ENCODE measurements around the gene KCNQ1OT1.

KCNQ1OT1 gene

DNA sequence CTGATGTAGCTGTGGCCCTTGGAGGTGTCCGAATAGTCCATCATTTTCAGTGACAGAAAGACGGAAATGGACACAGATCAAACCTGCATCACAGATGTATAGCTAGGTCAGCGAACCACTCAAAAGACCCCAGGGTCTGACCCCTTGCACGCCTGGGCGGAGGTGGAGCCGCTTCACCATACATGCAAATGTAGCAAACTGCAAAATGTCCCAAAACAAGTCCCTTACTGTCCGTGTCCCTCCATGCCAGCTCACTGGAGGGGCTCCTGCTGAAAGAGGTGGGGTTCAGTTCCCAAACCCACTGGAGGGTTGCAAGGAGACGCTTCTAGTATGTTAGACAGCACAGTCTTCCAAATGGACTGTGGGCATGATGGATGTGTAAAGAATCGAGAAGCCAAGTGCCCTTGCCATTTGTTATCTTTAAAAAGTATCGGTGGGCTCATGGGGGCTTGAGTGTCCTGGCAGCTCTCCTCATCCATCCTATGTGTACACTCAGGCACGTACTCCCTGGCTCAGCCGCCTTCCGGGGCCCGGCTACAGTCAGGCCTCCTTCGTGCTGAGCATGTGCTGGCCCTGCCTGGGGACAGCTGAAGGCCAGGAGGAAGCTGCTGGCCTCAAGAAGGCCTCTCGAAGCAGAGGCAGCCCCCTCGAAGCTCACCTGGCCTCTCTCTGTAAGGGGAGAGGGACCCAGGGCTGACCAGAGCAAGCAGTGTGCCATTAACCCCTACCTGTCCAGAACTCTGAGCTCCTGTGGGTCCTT lies 20.2 kb upstream of the KCNQ1OT1 start:
- no peak for DNase-seq (ENCODE audit: low read depth in 2 of 2)

DNA sequence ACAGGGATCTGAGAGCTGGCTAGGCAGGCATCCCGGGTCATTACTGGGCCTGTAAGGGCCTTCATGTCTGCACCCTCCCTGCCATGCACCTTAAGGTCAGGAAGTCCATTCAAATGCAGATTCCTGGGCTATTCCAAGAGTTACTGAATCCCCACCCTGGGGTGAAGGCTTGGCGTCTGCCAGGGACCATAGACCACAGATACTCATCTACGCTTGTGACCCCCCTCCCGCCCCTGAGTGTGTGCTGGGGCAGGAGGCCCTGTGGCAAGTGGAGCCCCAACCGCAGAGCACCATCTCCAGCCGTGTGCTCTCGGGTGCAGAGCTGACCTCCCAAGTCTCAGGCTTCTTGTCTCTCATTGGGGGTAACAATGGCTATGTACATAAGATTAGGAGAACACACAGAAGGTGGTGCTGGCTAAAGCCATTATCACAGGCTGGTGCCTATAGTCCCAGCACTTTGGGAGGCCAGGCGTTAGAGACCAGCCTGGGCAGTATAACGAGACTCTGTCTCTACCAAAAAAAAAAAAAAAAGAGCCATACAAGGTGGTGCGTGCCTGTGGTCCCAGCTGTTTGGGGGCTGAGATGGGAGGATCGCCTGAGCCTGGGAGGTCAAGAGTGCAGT lies 19.1 kb upstream of the KCNQ1OT1 start:
- DNase-seq (ENCODE audit: low read depth in 2 of 2): no peak

DNA sequence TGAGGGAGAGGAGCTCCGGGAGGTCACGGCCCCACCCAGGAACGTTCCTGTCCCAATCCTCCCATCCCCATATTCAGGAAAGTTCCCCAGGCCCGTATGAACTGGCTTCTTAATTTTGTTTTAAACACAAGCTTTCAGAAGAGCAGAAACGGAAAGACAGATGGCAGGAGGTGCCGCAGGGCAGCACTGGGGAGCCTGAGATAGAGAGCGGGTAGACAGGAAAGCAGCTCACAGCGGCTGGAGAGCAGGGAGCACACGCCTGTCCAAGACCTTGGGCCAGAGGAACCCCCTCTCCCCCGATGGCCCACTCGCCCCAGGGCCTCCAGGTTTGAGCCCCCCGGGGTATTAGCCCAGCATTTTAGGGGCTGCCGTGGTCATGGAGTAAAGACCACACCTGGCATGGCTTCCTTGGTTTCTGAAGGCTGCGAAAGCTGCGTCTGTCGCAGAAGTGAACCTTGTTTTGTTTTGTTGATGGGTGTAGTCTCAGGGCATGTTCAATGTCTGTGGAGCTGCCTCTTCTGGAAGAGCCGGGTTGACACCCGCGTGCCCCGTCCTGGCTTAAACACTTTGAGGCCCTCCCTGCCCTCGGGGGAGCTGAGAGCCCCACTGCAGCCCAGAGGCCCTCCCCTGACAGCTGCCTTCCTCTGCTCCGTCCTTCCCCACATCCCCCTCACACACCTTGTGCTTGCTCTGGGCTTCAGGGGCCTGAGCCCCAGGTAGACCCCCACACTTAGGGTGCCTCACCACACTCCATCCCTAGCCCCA lies 17.9 kb upstream of the KCNQ1OT1 start:
- no peak for DNase-seq (ENCODE audit: low read depth in 2 of 2)

DNA sequence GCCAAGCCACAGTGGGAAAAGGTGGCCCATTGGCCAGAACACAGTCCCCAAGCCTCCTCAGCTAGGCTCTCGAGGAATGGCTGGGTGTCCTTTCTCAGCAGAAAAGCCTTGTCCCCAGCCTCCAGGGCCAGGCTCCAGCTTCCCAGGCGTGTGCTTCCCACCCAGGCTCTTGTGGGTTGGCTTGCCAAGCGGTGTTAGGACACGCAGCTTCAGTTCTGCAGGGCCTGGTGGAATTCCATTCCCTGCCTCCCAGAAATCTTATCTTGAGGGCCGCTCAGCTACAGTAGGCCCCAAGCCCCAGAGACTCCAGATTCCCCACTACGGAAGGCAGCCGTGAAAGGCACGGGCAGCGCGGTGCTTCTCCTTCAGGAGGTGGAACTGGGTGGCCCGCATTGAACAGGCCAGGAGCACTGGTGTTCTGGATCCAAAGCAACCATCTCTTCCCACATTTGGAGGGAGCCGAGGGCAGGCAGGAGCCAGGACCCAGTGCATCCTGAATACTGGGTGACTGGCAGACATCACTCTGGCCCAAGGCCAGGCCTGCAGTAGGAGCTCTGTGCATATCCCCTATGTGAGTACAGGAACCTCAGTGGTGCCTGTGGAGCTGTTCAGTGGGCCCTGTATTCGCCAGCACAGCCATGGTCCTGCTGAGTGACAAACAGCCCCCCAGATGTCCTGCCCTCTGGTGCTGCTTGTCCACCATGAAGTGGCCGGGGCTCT lies 16.7 kb upstream of the KCNQ1OT1 start:
- DNase-seq (ENCODE audit: low read depth in 2 of 2): no peak

DNA sequence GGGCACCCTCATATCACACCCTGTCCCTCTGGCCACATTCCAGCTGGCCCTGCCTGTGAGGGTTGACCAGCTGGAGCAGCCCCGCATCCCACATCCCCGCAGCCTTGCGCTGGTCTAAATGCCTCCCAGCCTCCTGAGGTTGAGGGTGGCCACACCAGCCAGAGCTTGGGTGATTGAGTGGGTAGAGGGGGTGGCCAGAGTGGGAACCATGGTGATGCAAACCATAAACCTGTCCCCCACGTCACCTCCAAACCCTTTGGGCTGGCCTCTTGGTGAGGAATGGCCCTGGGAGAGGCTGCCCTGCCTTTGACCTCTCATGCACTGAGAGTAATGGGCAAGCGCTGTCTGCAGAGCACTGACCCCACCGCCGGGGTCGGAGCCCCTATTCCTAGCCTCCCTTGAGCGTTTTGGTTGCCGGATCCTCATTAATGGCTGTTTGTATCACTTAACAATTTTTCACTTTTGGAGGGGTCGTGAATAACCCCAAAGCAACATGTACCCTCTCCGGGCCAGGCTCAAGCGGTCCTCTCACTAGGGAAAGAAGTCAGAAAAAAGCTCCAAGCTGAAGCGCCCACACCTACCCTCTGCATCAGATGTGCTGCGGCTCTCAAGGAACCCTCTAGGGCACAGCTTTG lies 16.0 kb upstream of the KCNQ1OT1 start:
- no peak for DNase-seq (ENCODE audit: low read depth in 2 of 2)

DNA sequence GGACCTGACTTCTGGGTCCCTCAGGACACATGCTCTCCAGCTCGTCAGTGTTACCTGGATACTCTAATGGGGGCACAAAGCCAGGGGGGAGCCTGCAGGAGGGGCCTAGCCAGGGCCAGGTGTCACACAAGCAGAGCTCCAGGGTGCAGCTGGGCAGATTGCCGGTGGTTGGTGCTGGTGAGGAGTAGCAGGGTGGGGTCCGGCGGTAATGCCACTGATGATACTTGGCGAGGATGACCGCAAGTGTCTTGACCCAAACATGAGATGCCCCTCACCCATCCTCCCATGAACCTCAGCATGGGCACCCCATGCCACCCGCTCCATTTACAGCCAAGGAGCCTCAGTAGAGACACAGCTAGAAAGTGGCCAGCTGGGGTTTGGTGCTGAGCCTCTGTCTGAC lies 15.1 kb upstream of the KCNQ1OT1 start:
- no peak for DNase-seq (ENCODE audit: low read depth in 2 of 2)

DNA sequence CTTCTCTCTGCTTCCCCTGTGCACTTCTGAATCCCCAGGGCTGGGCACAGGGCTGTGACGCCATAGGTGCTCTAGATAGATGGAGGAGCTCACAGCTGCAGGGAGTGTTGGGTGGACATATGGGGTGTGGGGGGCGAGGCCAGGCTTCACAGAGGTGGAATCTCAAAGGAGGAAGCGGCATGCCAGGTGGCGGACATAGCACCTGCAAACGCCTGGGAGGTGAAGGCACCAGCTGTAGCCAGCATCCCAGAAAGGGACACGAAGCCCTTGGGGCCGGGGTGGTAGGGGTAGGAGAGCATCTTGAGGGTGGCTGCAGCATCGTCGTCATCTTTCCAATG lies 14.6 kb upstream of the KCNQ1OT1 start:
- no peak for DNase-seq (ENCODE audit: low read depth in 2 of 2)

DNA sequence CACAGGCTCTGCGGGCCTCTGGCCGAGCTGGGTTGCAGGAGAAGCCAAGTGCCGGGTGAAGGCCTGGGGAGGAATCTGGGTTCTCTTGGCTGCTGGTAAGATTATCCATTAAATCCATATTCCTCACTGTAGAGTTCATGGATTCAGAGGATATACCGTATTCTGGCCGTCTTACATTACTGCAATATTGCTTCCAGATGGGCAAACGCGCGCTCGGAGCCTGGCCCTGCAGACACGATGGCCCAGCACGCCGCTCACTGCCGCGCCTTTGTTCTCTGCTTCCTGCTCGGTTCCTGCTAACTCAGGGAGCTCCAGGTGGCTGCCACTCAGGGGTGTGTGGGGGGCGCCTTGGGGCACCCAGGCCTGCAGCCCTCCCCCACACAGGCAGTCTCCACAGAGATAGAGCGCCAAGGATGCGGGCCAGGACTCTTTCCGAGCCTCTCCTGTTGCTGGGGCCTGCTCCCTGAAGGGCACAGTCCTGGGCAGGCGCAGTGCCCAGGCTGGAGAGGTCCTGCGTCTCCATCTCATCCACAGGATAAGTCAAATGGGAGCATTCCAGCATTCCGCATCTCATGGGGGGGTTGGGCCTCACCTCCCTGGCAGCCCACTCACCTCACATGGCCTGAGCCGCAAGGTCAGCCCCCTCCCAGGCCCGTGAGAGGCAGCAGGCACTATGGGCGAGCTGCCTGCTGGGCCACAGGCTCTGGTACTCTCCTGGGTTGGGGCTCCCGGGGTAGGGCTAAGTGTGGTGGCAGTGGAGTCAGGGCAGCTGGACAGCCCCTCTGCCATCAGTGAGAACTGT lies 14.1 kb upstream of the KCNQ1OT1 start:
- no peak for DNase-seq (ENCODE audit: low read depth in 2 of 2)

DNA sequence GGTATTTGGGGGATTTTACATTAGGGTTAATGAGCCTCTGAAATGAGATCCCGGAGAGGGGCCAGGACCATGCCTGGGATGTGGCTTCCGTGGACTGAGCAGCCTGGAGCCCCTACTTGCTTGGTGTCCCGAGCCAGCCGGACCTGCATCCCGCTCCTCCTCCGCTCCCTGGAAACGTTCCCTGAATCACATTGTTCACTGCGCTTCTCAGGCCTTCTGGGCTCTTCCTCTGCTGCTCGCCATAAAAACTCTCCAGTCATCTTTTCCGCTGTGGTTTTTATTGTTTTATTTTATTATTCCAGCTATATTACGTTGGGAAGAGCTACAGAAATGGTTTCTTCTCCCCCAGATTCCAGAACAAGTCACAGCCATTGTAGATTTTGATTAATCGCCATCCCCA lies 13.3 kb upstream of the KCNQ1OT1 start:
- no peak for DNase-seq (ENCODE audit: low read depth in 2 of 2)

DNA sequence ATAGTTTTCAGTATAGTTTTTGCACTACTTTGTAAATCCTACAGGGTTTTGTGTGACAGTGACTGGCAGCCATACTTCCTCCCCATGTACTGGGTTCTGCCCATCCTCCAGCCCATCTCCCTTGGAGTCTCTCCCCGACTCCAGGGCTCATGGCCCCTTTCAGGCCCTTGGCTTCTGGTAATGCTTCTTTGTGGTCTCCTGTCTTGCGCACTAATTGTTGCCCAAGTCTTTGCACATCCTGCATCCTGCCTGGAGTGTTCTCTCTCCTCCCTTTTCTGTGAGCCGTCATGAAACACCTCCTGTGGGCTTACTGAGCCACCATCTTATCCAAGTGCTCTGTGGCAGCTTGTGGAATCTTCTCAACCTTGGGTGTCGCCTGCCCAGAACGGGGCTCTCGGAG lies 11.4 kb upstream of the KCNQ1OT1 start:
- DNase-seq (ENCODE audit: low read depth in 2 of 2): no peak

DNA sequence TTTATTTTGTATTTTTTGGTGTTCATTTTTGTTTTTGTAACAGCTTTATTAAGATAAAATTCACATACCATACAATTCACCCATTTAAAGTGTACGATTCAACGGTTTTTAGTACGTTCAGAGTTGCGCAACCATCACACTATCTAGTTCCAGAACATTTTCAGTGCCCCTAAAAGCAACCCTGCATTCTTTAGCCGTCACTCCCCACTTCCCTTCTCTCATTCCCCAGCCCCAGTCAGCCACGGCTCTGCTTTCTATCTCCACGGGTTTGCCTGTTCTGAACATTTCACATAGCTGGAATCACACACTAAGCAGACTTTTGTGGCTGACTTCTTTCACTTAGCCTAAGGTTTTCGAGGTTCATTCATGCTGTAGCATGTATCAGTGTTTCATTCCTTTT lies 9.6 kb upstream of the KCNQ1OT1 start:
- DNase-seq (ENCODE audit: low read depth in 2 of 2): no peak

DNA sequence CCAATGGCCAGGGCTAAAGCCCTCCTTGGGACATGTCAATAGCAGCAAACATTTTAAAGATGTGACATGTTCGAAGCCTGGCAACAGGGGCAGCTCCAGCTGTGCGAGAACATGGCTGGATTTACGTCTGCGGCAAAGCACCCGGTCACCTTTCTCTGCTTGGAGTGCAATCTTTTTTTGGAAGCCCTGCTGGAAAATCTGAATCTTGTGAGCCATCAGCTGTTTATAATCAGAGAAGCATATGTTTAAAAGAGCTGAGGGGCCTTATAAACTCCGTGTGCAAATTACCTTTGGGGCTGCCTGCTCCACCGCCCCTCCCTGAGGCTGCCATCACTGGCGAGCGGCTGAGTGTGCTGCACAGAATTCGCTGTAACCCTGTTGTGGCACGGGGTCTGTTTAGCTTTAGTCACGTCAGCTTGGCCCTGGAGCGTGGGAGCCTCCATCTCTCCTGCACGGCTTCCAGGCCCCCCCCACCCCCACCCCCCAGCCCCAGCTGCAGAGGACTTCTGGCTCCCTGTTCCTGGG lies 9.0 kb upstream of the KCNQ1OT1 start:
- no peak for DNase-seq (ENCODE audit: low read depth in 2 of 2)

DNA sequence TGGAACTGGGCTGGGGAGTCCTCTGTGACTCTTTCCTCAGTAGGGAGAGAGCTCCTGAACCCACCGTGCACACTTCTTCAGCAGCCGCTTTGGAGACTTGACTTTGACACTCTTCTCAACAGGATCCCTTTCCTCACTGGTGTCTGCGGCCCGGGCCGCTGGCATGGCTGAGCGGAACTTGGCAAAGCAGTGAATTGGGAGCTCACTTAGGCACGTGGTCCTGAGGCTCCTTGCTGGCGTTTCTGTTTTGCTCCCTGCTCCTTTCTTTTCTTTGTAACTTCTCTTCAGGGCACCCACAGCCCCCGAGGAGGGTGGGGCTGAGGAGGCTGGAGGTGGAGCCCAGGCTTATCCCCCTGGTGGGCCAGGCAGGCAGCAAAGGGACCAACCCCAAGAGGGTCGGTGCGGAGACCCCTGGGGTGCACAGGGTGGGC lies 8.4 kb upstream of the KCNQ1OT1 start:
- DNase-seq (ENCODE audit: low read depth in 2 of 2): no peak

DNA sequence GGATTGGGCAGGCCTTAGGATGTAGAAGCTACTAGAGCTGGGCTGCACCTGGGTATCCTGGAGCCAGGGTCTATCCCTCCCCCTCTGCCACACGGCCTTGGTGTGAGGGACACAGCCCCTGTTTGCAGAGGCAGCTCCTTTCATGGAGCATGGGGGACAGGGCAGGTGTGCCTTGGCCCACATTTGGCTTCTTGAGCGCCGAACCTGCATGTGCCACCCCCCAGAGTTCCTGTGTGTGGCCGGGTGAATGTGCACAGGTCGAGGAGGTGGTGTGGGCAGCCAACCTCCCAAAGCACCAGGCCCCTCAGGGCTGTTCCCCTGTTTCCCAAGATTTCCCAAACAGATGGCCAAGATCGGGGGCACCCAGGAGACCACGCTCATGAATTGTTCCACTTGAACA lies 7.9 kb upstream of the KCNQ1OT1 start:
- no peak for DNase-seq (ENCODE audit: low read depth in 2 of 2)

DNA sequence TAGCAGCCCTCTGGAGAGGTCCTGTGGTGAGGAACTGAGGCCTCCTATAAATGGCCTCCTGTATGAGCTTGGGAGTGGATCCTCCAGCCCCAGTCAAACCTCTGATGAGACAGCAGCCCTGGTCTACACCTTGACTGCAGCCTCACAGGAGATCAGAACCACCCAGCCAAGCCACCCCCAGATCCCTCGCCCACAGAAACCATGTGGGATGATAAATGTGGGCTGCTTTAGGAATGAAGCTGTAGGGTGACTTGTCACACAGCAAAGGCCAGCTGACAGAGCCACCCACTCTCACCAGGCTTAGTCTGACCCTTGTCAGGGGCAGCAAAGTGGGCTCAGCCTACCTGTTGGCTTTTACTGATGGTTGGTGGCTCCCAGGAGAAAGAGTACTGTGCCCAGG lies 6.5 kb upstream of the KCNQ1OT1 start:
- DNase-seq (ENCODE audit: low read depth in 2 of 2): no peak

DNA sequence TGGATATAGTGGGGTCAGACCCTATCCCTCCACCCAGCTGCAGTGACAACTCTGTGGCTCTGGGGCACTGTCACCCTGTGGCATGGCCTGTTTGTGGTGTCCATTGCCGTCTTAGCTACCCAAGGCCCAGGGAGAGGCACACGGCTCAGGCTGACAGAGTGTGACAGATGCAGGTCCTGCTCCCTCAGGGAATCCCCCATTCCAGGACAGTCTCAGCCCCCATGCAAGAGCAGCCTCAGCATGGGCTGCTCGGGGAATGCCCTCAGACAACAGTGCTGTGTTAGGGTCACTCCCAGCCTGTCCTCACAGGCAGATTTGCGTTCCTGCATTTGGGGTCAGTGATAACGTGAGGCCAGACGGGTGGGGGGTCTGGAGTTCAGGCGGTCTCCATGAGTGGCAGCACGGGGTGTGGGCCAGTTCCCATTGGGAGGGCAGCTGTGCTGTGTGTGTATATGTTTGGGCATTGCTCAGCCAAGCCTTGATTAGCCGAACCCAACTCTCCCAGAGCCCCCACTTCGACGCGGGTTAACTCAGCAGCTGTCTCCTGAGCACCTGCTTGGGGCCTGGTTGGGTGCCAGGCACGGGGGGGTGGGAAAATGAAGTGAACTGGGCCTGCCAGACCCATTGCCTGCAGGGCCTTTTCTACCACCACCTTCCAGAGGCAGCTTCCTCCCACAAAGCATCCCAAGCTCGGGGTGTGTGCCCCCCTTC lies 5.3 kb upstream of the KCNQ1OT1 start:
- DNase-seq (ENCODE audit: low read depth in 2 of 2): no peak

DNA sequence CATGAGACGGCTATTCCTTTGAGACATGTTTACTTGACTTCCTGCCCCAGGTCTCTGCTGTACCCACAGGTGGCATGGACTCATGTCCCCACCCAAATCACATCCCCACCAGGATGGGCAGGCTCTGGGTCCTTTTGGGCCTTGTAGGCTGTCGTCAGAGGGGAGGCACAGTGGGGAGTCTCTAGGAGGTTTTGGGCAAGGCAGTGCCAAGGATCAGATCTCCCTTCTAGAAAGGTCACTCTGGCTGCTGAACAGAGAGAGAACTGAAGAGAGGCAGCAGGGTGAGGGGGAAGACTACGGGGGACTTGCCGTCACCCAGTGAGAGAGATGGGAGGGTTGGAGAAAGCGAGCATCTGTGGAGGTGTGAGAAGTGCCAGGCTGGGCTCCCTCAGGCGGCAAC lies 4.6 kb upstream of the KCNQ1OT1 start:
- no peak for DNase-seq (ENCODE audit: low read depth in 2 of 2)

DNA sequence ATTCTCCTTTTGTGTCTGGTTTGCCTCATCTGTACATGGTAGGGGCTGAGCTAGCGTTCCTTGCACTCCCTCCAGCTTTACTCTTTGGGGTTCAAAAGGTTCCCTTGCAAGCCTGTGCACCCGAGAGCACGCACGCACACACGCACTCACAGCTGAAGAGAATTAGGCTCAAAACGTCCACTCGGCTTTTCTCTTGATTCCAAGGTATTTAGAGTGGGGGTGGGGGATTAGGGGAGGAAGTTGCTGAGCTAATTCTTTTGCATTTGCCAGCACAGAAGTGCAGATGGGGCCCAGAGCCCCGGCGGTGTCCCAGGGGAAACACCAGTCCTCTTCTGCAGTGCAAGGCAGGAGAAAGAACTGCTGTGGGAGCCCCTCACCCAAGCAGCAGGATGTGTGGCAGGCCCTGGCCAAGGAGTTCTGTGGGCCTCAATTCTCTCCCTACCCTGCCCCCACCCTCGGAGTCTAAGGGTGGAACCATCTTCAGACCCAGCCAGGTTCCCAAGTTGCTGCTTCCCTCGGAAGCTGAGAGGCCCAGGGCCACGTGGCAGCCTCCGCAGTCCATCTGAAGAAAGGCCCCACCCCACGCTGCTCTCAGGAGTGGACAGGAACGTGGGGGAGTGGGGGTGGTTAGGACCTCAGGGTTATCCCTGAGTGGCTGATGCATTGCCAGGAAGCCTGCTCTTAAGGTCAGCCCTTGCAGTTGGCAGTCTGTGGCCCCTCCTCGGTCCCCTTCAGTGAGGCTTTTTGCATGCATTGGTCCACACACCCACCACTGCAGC lies 3.8 kb upstream of the KCNQ1OT1 start:
- DNase-seq (ENCODE audit: low read depth in 2 of 2): no peak

DNA sequence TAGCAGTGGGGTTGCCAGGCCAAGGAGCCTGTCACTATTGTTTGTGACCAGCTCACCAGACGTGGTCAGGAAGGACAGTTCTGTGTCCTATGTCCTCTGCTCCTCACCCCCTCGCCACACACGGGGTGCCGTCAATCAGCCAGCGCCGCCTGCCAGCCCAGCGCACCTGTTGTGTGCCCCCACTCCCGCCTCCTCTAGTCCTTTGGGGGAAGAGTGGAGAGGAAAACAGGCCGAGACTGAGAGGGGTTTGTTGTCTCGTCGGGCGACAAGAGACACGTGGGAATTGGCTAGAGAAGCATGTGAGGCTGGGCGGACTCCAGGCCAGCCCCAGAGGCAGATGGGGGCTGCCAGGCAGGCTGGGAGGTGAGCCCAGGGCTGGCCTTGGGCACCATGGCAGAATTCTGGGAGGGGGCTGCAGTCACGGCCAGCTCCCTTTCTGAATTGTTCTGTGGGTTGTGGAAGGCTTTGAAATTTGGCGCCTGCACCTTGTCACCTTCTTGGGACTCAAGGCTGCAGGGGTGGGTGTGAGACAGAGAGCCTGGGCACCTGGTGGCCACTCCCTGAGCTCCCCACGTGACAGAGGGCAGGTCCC lies 3.1 kb upstream of the KCNQ1OT1 start:
- no peak for DNase-seq (ENCODE audit: low read depth in 2 of 2)

Data from stimulated activated CD8-positive, alpha-beta memory T cell treated with anti-CD3 and anti-CD28 coated beads, Interleukin-7, amount 100 ng/mL, for 1 hour (primary cell).